ENCODE measurements around the gene USHBP1.
"Not testable (repeated sequence)": the region's sequence is repeated elsewhere in the genome, so short reads cannot be mapped to it uniquely, and the experiment has no call there.

The USHBP1 gene

GRCh38 chr19:17264641-17264979 lies at the start of gene USHBP1:
TSS of gene USHBP1 (minus strand) at chr19:17264745. CDS start at chr19:17264299, 446 bp downstream.
- no peak for DNase-seq

DNA sequence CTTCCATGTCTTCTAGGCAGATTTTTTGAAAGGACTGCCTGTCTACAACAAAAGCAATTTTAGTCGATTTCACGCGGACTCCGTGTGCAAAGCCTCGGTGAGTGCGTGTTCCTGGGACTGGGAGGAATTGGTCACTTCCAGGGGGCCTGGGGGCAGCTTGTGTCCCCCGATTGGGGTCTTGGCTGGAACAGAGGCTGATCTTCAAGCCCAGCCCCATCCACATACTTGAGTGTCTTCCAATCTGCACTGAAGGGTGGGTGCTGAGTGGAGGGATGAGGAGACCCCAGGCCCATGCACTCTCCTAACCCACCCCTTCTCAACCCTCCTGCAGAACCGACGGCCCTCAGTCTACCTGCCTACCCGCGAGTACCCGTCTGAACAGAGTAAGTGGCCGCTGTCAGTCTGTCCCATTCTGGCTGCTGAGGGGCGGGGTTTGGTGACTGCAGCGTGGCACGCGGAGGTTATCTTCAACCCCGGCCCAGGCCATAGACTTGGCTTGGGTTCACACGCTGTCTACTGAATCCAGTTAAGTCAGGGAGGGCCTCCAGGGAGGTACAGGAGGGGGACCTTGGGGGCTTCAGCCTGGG lies 49.6 kb upstream of the USHBP1 start:
- no peak for DNase-seq

GRCh38 chr19:17312189-17313113 lies 47.9 kb upstream of the USHBP1 start:
- no peak for DNase-seq

DNA sequence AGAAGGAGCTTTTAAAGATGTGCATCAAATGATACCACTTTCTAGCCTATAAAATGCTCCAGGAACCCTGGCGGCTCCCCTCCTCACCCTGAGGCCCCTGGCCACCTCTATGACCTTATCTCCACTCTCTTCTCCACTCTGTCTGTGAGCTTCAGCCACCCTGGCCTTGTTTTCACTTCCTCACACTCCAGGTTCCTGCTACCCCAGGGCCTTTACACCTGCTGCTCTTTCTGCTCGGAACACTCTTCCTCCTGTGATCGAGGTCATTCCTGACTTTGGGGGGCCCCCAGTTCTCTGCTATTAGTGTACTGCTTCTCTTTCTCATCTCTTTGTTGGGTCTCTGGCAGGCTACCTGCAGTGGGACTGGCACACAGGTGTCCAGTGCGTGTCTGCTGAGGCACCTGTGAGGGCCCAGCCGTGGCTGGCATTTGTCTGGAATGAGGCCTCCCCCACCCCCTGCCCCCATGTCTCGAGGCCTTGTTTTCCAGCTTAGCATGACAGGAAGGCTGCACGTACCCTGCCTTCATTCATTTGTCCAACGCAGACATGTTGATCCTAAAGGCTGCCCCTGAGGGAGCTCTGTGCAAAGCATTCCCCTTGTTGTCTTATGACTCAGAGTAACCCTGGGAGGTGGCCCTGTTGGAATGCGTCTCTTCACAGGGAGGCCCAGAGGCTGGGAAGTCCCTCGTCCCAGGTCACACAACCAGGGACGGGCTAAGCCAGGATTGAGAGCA lies 47.1 kb upstream of the USHBP1 start:
- DNase-seq, result no peak

GRCh38 chr19:17309965-17310461 lies 45.5 kb upstream of the USHBP1 start:
- DNase-seq, result no peak

GRCh38 chr19:17309198-17309964 lies 44.8 kb upstream of the USHBP1 start, which contains the start of gene DDA1:
TSS of gene DDA1 (plus strand) at chr19:17309563. CDS start at chr19:17309655, 92 bp downstream.
- peak; percentile 86 to 95 for DNase-seq

DNA sequence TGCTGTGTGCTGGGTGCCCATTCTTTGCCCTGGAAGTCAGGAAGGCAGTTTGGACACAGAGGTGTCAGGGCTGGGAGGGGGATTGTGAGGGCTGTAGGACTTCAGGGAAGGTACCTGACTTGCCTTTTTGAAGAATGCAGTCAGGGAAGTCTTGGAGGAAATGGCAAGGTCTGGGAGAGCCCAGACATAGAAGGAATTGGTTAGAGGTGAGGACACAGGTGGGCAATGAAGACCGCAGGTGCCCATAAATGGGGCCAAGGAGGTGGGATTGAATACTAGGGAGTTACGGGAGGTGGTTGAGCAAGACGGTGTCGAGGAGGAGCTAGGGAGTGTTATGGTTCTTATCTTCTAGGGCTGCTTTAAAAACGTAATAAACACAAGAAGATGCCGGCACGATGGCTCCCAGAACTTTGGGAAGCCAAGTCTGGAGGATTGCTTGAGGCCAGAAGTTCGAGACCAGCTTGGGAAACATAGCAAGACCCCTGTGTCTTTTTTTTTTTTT lies 43.4 kb upstream of the USHBP1 start:
- no peak for DNase-seq

- no peak for DNase-seq
These were observed 41.8 kb upstream of the USHBP1 start for GRCh38 chr19:17306285-17306714.

- peak; percentile 87 to 91 for DNase-seq
These were observed 41.2 kb upstream of the USHBP1 start, which contains the start of gene MRPL34 for GRCh38 chr19:17305517-17306284. TSS of gene MRPL34 (plus strand) at chr19:17305872. CDS start at chr19:17305893, 21 bp downstream.

DNA sequence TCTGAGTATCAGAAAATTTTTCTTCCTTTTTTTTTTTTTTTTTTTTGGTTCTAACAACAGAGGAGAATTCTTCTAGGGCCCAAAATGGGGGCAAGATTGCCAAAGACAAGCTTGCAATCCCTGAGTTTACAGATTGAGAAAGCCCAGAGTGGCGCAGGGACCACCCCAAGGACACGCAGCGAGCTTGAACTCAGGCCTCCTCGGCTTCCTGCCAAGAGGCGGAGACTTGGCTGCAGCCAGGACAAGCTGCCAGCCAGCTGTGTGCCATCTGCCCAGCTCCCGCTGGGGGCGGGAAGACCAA lies 40.6 kb upstream of the USHBP1 start:
- no peak for DNase-seq

GRCh38 chr19:17304386-17305215 lies 40.1 kb upstream of the USHBP1 start:
- DNase-seq, result no peak

- no peak for DNase-seq
These were observed 39.4 kb upstream of the USHBP1 start for GRCh38 chr19:17303940-17304267.

DNA sequence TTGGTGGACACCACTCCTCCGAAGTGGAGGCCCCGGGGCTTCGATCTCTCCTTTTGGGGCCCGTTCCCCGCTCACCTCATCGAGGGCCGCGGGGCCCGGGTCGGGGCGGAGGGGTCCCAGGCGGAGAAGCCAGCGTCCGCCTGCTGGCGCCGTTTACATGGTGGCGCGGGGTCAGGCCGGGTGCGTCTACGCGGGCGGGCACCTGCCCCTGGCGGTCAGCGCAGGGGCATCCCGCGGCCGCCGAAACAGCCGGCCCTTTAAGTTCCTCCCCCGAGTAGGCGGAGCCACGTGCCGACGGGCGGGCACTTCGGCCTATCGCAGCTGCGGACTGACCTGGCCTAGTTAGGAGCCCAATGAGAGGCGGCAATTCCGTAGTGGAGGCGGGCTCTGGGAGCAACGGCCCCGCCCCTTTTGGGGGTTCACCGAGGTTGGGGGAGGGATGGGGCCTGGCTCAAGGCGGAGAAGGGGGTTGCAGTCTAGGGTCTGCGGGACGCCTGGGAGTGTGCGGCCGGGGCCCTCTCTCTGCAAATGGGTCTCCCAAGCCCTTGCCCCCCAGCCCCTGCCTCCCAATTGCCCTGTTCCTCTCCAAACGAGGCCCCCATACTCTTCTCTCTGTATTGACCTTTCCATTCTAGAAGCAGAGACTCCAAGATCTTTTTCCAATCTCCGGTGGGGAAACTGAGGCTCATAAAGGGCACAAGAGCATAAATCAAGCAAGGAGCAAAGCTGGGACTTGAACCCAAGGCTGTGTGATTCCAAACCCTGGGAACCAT lies 38.8 kb upstream of the USHBP1 start, which contains the start of gene ABHD8:
TSS of gene ABHD8 (minus strand) at position 259 of the 773 bp plus-strand sequence. CDS start 1,809 bp downstream, outside the sequence.
- peak; percentile 51 to 77 for DNase-seq

- DNase-seq, result no peak
These were observed 38.0 kb upstream of the USHBP1 start for GRCh38 chr19:17302391-17303166.

DNA sequence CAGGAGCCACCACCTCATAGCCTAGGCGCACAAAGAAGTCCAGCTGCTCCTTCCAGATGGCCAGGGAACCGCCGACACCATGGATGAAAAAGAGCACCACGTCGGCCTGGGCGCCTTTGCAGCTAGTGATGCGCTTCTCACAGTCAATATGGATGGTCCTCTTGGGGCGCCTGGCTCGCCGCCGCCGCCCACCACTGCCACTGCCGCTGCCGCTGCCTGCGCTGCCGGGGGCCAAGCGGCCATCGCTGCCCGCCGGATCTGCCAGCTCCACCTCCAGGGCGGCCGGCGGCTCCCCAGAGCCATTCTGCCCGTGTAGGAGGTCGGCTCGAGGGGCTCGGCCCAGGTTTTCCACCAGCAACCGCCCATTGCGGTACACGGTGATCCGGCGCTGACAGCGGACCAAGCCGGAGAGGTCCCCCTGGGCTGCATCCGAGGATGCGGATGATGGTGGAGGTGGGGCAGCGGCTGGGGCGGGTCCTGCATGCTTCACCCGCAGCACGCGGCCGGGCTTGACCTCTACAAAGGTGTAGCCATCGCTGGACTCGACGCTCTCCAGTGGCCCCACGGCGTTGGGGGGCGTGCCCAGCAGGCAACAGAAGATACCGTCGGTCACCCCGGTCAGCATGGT lies 36.6 kb upstream of the USHBP1 start:
- DNase-seq, result no peak

DNA sequence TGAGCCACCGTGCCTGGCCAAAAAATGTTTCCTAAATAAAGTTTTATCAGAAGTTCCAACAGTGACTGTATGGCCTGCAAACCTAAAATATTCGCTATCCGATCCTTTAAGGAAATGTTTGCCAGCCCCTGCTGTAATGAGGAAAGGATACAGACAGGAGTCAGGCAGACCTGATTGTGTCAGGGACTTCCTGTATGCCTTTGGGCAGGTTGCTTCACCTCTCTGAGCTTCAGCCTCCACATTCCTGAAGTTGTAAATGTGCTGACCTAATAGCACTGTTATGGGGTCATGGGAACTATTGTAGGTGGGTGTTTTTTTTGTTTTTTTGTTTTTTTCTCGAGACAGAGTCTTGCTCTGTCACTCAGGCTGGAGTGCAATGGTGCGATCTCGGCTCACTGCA lies 32.4 kb upstream of the USHBP1 start:
- DNase-seq, result no peak

DNA sequence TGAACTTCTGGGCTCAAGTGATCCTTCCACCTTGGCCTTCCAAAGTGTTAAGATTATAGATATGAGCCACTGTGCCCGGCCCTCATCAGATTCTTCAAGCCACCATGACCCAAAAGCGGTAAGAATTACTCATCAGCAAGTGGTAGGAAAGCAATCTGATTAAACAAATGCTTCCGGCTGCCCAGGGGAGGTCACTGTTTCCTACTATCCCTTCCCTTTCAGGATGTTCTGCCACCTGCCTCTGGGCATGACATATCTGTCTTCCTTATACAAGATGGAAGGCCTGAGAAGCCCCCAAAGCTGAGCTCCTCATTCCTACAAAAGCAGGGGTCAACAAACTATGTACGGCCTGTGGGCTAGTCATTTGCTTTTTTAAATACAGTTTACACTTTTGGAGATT lies 31.7 kb upstream of the USHBP1 start:
- DNase-seq, result no peak

- DNase-seq, result not testable (repeated sequence)
These were observed 31.0 kb upstream of the USHBP1 start for GRCh38 chr19:17295551-17295950.

Data from NCI-H187 (cell line).